Prostate gland (tissue), 2 donors: ENCODE data around the gene NR2C2. TPM values are rescaled to one million over a fixed set of nuclear protein-coding genes. Genes with fewer than 3 reads are reported as not detected.

ENCODE experiments used
- DNase-seq: peaks from one replicate; pipeline ENCODE4 v3.0.0-alpha.2; 2019; ENCODE audit warnings: low spot score
- H3K27ac ChIP-seq, 2 donors: fragments of 200-600 bp; sonication (generic); 2 replicates each; pipeline ENCODE4 v1.5.1; 2017 to 2019
- H3K27me3 ChIP-seq: fragments of 200-600 bp; sonication (generic); replicated peaks from 2 replicates; pipeline ENCODE4 v1.5.1; 2019; ENCODE audit not compliant: insufficient read depth
- H3K36me3 ChIP-seq, 2 donors: fragments of 200-600 bp; sonication (generic); 1 replicate in 1 of 2; 2 replicates in 1 of 2; pipeline versions ENCODE4 v1.5.1 to v1.8.1; 2017 to 2019
- H3K4me1 ChIP-seq: fragments of 200-600 bp; sonication (generic); replicated peaks from 2 replicates; pipeline ENCODE4 v1.5.1; 2019
- H3K4me3 ChIP-seq, 2 donors: fragments of 200-600 bp; sonication (generic); 2 replicates each; pipeline ENCODE4 v1.5.1; 2017 to 2019
- H3K9me3 ChIP-seq: fragments of 200-600 bp; sonication (generic); 2 replicates; pipeline ENCODE4 v1.5.1; 2017
- CTCF ChIP-seq, 4 experiments: fragments of 200-600 bp in 2 of 4; fragments of 450-650 bp in 2 of 4; sonication (generic) in 2 of 4; IDR thresholded peaks; 1 replicate in 3 of 4; 2 replicates in 1 of 4; pipeline ENCODE4 v1.5.1; 2016 to 2019; ENCODE audit warnings: antibody characterized with exemption in 4 of 4, mild to moderate bottlenecking in 2 of 4, moderate library complexity in 2 of 4
- POLR2A ChIP-seq: fragments of 450-650 bp; IDR thresholded peaks from one replicate; pipeline ENCODE4 v1.6.1; 2016; ENCODE audit warnings: antibody characterized with exemption, mild to moderate bottlenecking
- POLR2AphosphoS5 ChIP-seq: sonication (generic); formaldehyde crosslinking; IDR thresholded peaks from one replicate; pipeline ENCODE4 v1.6.1; 2017; ENCODE audit warnings: antibody characterized with exemption
- WGBS: methylation state at CpG from one replicate; pipeline ENCODE4 v1.1.5; 2018; 5-methylcytosine and 5-hydroxymethylcytosine counted together
- intact Hi-C: fragments of 100-400 bp; cut with DNase I; formaldehyde crosslinking; loops from one replicate; pipeline ENCODE4 v1.14.2; 2022
- total RNA-seq, 2 donors: library from RNA; depleted of rRNA; stranded (reverse); fragments of >200 nt; gene quantifications; one replicate each; pipeline ENCODE4 v1.1.0, GENCODE V29; 2016

Gene NR2C2
- 10 to 100 TPM; 36.8 to 78.5 TPM for total RNA-seq

GRCh38 chr3:14947100-14947885 lies at the start of gene NR2C2:
Gene NR2C2, plus strand, starts transcription at chr3:14947583. Its CDS starts 56,332 bp downstream, at chr3:15003915.
- H3K36me3 ChIP-seq, result peaks cover 0 to 5% of the 10 kb centered on the region in 2 donors
- H3K4me3 ChIP-seq, result peak within 1 kb of the TSS; percentile 91 to 93
- H3K27me3 ChIP-seq, result no peaks in the 10 kb centered on the region
- whole genome bisulfite sequencing, result 1% methylated on average over 94 of the region's 108 CpGs
- H3K4me1 ChIP-seq, result peaks cover 7% of the 10 kb centered on the region
- peak within 1 kb of the TSS; percentile 98 to 99 for H3K27ac ChIP-seq
- intact Hi-C loops, result no loop called here
- DNase-seq, result peak; percentile 81
- TF ChIP-seq POLR2A, result peak; percentile 55
- no peak for TF ChIP-seq CTCF (IDR thresholded peaks at IDR 0.05)
- TF ChIP-seq POLR2AphosphoS5, result peak; percentile 21
- no peaks in the 10 kb centered on the region for H3K9me3 ChIP-seq

- TF ChIP-seq POLR2A, result no peak
- TF ChIP-seq CTCF (IDR thresholded peaks at IDR 0.05), result no peak
- TF ChIP-seq POLR2AphosphoS5, result no peak
- Histone ChIP-seq H3K36me3 (no peaks in the 10 kb centered on the region), H3K9me3 (no peaks in the 10 kb centered on the region), H3K27ac (no peak overlapping the region), H3K4me3 (no peak overlapping the region), H3K4me1 (no peaks in the 10 kb centered on the region), H3K27me3 (no peaks in the 10 kb centered on the region)
- intact Hi-C loops, result no loop called here
- DNase-seq, result no peak
- WGBS, result 69% methylated on average over 7 of the region's 7 CpGs
These were observed 48.5 kb upstream of the NR2C2 start for GRCh38 chr3:14898929-14899328.

- Histone ChIP-seq H3K36me3 (no peaks in the 10 kb centered on the region), H3K9me3 (no peaks in the 10 kb centered on the region), H3K27ac (no peak overlapping the region), H3K4me1 (no peaks in the 10 kb centered on the region), H3K4me3 (no peak overlapping the region), H3K27me3 (no peaks in the 10 kb centered on the region)
- DNase-seq, result no peak
- intact Hi-C loops, result loop anchor here (5.0 kb wide), 1 partner anchor 88 kb away; no protein-coding TSS in a partner anchor
- TF ChIP-seq POLR2A (no peak), POLR2AphosphoS5 (no peak), CTCF (IDR thresholded peaks at IDR 0.05) (no peak)
- WGBS, result 88% methylated on average over 9 of the region's 9 CpGs
These were observed 47.3 kb upstream of the NR2C2 start for GRCh38 chr3:14899993-14900618.

- H3K4me1 ChIP-seq, result no peaks in the 10 kb centered on the region
- intact Hi-C loops, result loop anchor here (5.0 kb wide), 1 partner anchor 89 kb away; no protein-coding TSS in a partner anchor
- no peaks in the 10 kb centered on the region for H3K36me3 ChIP-seq
- TF ChIP-seq CTCF (IDR thresholded peaks at IDR 0.05) (no peak), POLR2AphosphoS5 (no peak), POLR2A (no peak)
- WGBS, result 80% methylated on average over 12 of the region's 15 CpGs
- no peak overlapping the region for H3K4me3 ChIP-seq
- DNase-seq, result no peak
- H3K9me3 ChIP-seq, result no peaks in the 10 kb centered on the region
- H3K27me3 ChIP-seq, result no peaks in the 10 kb centered on the region
- no peak overlapping the region for H3K27ac ChIP-seq
These were observed 46.2 kb upstream of the NR2C2 start for GRCh38 chr3:14900881-14901873.
